NCI-H2029 treated with DMSO at 0.1 percent for 48 hours (cell line): ENCODE data around the gene DMC1.
"Not testable (repeated sequence)": the region's sequence is repeated elsewhere in the genome, so short reads cannot be mapped to it uniquely, and the experiment has no call there.

Experiments used
- DNase-seq: peaks from one replicate; lab custom pipeline; 2025; lab: John Stamatoyannopoulos, UW

Gene DMC1

GRCh38 chr22:38501797-38502672 is 67.9 kb downstream of the DMC1 start:
- no peak for DNase-seq

- no peak for DNase-seq
Observed at GRCh38 chr22:38497869-38498268, 72.1 kb downstream of the DMC1 start.

GRCh38 chr22:38494939-38495338 is 75.0 kb downstream of the DMC1 start:
- DNase-seq, result no peak

- no peak for DNase-seq
Observed at GRCh38 chr22:38494498-38494897, 75.5 kb downstream of the DMC1 start.

- DNase-seq, result no peak
Observed at GRCh38 chr22:38491707-38492348, 78.2 kb downstream of the DMC1 start.

GRCh38 chr22:38490915-38491314 is 79.1 kb downstream of the DMC1 start:
- no peak for DNase-seq

GRCh38 chr22:38490475-38490874 is 79.5 kb downstream of the DMC1 start:
- DNase-seq, result no peak

- DNase-seq, result no peak
Observed at GRCh38 chr22:38489561-38490145, 80.3 kb downstream of the DMC1 start.

GRCh38 chr22:38489142-38489541 is 80.8 kb downstream of the DMC1 start:
- no peak for DNase-seq

GRCh38 chr22:38487946-38488345 is 82.0 kb downstream of the DMC1 start:
- DNase-seq, result no peak

GRCh38 chr22:38485783-38486182 is 84.2 kb downstream of the DMC1 start:
- DNase-seq, result no peak

- DNase-seq, result no peak
Observed at GRCh38 chr22:38484244-38484643, 85.7 kb downstream of the DMC1 start.

GRCh38 chr22:38482662-38483308 is 87.2 kb downstream of the DMC1 start:
- DNase-seq, result no peak

GRCh38 chr22:38481871-38482332 is 88.1 kb downstream of the DMC1 start:
- no peak for DNase-seq

- DNase-seq, result no peak
Observed at GRCh38 chr22:38481162-38481870, 88.7 kb downstream of the DMC1 start.

- DNase-seq, result no peak
Observed at GRCh38 chr22:38479096-38479837, 90.7 kb downstream of the DMC1 start.

GRCh38 chr22:38477585-38477984 is 92.4 kb downstream of the DMC1 start:
- no peak for DNase-seq

GRCh38 chr22:38474003-38474607 is 95.9 kb downstream of the DMC1 start:
- no peak for DNase-seq

- no peak for DNase-seq
Observed at GRCh38 chr22:38471237-38471636, 98.7 kb downstream of the DMC1 start.

GRCh38 chr22:38470179-38470578 is 99.8 kb downstream of the DMC1 start:
- DNase-seq, result not testable (repeated sequence)
